HepG2 (cell line): ENCODE measurements around the gene TUBA4B. TPM values are rescaled to one million over a fixed set of nuclear protein-coding genes. Genes with fewer than 3 reads are reported as not detected.

Experiments used
- ATF1 ChIP-seq: IDR thresholded peaks from 2 replicates; pipeline ENCODE4 v1.6.1; 2016; ENCODE audit warnings: mild to moderate bottlenecking, control low read depth
- ATF7-NPFF ChIP-seq: sonication (generic); formaldehyde crosslinking; IDR thresholded peaks from 2 replicates; pipeline ENCODE4 v1.8.1; 2023; ENCODE audit warnings: mild to moderate bottlenecking, low read depth, missing genetic modification reagents, moderate library complexity
- KLF6 ChIP-seq: IDR thresholded peaks from 2 replicates; pipeline ENCODE4 v1.8.0; 2016; ENCODE audit warnings: missing biosample characterization, missing genetic modification reagents
- MEIS1 ChIP-seq: sonication (generic); formaldehyde crosslinking; IDR thresholded peaks from 2 replicates; pipeline ENCODE4 v1.9.0; 2021; ENCODE audit warnings: mild to moderate bottlenecking, missing genetic modification reagents, moderate library complexity, borderline replicate concordance
- NPAS2 ChIP-seq: sonication (generic); formaldehyde crosslinking; IDR thresholded peaks from 2 replicates; pipeline ENCODE4 v1.8.0; 2022; ENCODE audit warnings: mild to moderate bottlenecking, missing genetic modification reagents, borderline replicate concordance
- NR2F2 ChIP-seq: IDR thresholded peaks from 2 replicates; pipeline ENCODE4 v1.6.1; 2012; ENCODE audit warnings: low read depth, inconsistent platforms, borderline replicate concordance
- SOX13 ChIP-seq, 3 experiments: fragments of 450-650 bp in 1 of 3; sonication (generic) in 1 of 3; formaldehyde crosslinking in 1 of 3; IDR thresholded peaks in 2 of 3; conservative IDR thresholded peaks in 1 of 3; 2 replicates each; pipeline versions ENCODE4 v1.5.0 to v1.6.1; 2016 to 2020; ENCODE audit warnings: antibody characterized with exemption in 1 of 3, mild to moderate bottlenecking in 1 of 3, missing compliant biosample characterization in 1 of 3, missing genetic modification reagents in 1 of 3, moderate library complexity in 1 of 3
- TOE1 ChIP-seq: sonication (generic); formaldehyde crosslinking; IDR thresholded peaks from 2 replicates; pipeline ENCODE4 v1.4.0; 2020; ENCODE audit warnings: mild to moderate bottlenecking, missing genetic modification reagents
- ZBTB46 ChIP-seq: sonication (generic); formaldehyde crosslinking; IDR thresholded peaks from 2 replicates; pipeline ENCODE4 v1.4.0; 2020; ENCODE audit warnings: mild to moderate bottlenecking, missing genetic modification reagents, borderline replicate concordance
- ZNF142 ChIP-seq: sonication (generic); formaldehyde crosslinking; IDR thresholded peaks from 2 replicates; pipeline ENCODE4 v1.4.0; 2020; ENCODE audit warnings: missing genetic modification reagents
- ZNF33B ChIP-seq: sonication (generic); formaldehyde crosslinking; IDR thresholded peaks from 2 replicates; pipeline ENCODE4 v1.5.1; 2020; ENCODE audit warnings: mild to moderate bottlenecking, missing genetic modification reagents
- ZNF468 ChIP-seq: sonication (generic); formaldehyde crosslinking; IDR thresholded peaks from 2 replicates; pipeline ENCODE4 v1.8.0; 2022; ENCODE audit warnings: mild to moderate bottlenecking, moderate library complexity, missing genetic modification reagents
- ZUFSP ChIP-seq: sonication (generic); formaldehyde crosslinking; IDR thresholded peaks from 2 replicates; pipeline ENCODE4 v1.9.0; 2021; ENCODE audit warnings: missing genetic modification reagents, mild to moderate bottlenecking, borderline replicate concordance
- polyA plus RNA-seq, 8 experiments: library from polyadenylated mRNA; depleted of rRNA in 3 of 8; stranded (reverse) in 7 of 8; unstranded in 1 of 8; fragments of >200 nt; fragmentation: Illumina TruSeq in 4 of 8; extraction: Trizol in 4 of 8; gene quantifications; 2 replicates each; pipeline versions ENCODE4 v1.2.1 to v1.2.3, GENCODE V29; 2011 to 2016; ENCODE audit warnings: low read depth in 4 of 8, missing spikeins in 1 of 8, mixed read lengths in 1 of 8; ENCODE audit not compliant: insufficient read depth in 1 of 8
- total RNA-seq, 5 experiments: library from RNA; depleted of rRNA; stranded (reverse); fragments of >200 nt; fragmentation: Illumina TruSeq; extraction: Trizol; gene quantifications; 2 replicates each; pipeline ENCODE4 v1.2.3, GENCODE V29; 2016; ENCODE audit warnings: low read depth in 1 of 5
- TF ChIP-seq, protein P1 (sequence below): sonication (generic); formaldehyde crosslinking; IDR thresholded peaks from 2 replicates; pipeline ENCODE4 v1.4.0; 2020; ENCODE audit warnings: low read depth, mild to moderate bottlenecking, missing genetic modification reagents
- TF ChIP-seq, protein P2 (sequence below): IDR thresholded peaks from 2 replicates; pipeline ENCODE4 v1.6.1; 2016; ENCODE audit warnings: mild to moderate bottlenecking, missing biosample characterization, missing genetic modification reagents
- TF ChIP-seq, protein P3 (sequence below): sonication (generic); formaldehyde crosslinking; IDR thresholded peaks from 2 replicates; pipeline ENCODE4 v1.8.1; 2022; ENCODE audit warnings: mild to moderate bottlenecking, missing genetic modification reagents

TUBA4B gene
- total and polyA plus RNA-seq, 2 of the 13 experiments (the other 11 are each of a cell fraction or from before 2014, with no cell fraction given): 0.18 to 0.22 TPM

- TF ChIP-seq ZBTB46 (no peak), ZNF33B (0 out of 2 replicates have a peak, but pooled peaks have one; percentile 42), SOX13 (IDR thresholded peaks at IDR 0.05) (no peak), SOX13 (CRISPR knock-in tag; conservative IDR thresholded peaks at IDR 0.05 in 1 of 2, IDR thresholded peaks at IDR 0.05 in 1 of 2) (no peak), ZNF468 (CRISPR knock-in tag) (no peak), ATF1 (no peak), TOE1 (CRISPR knock-in tag) (no peak), ATF7-NPFF (no peak), NR2F2 (0 out of 2 replicates have a peak, but pooled peaks have one; percentile 7), KLF6 (CRISPR knock-in tag) (no peak), ZNF142 (CRISPR knock-in tag) (no peak), NPAS2 (no peak), ZUFSP (CRISPR knock-in tag) (no peak), MEIS1 (CRISPR knock-in tag) (no peak; the same call in 1 of the 2 replicates)
- TF ChIP-seq, protein P1, sequence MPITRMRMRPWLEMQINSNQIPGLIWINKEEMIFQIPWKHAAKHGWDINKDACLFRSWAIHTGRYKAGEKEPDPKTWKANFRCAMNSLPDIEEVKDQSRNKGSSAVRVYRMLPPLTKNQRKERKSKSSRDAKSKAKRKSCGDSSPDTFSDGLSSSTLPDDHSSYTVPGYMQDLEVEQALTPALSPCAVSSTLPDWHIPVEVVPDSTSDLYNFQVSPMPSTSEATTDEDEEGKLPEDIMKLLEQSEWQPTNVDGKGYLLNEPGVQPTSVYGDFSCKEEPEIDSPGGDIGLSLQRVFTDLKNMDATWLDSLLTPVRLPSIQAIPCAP (CRISPR knock-in tag): no peak
- TF ChIP-seq, protein P2, sequence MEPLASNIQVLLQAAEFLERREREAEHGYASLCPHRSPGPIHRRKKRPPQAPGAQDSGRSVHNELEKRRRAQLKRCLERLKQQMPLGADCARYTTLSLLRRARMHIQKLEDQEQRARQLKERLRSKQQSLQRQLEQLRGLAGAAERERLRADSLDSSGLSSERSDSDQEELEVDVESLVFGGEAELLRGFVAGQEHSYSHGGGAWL (CRISPR knock-in tag): no peak
- TF ChIP-seq, protein P3, sequence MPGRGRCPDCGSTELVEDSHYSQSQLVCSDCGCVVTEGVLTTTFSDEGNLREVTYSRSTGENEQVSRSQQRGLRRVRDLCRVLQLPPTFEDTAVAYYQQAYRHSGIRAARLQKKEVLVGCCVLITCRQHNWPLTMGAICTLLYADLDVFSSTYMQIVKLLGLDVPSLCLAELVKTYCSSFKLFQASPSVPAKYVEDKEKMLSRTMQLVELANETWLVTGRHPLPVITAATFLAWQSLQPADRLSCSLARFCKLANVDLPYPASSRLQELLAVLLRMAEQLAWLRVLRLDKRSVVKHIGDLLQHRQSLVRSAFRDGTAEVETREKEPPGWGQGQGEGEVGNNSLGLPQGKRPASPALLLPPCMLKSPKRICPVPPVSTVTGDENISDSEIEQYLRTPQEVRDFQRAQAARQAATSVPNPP (CRISPR knock-in tag): no peak
Observed at GRCh38 chr2:219207134-219207883, 45.7 kb upstream of the TUBA4B start (continued).
